Subcutaneous adipose tissue (tissue), 4 donors: ENCODE results near the gene RAB23. TPM values are rescaled to one million over a fixed set of nuclear protein-coding genes. Genes with fewer than 3 reads are reported as not detected.

Experiments
- CTCF ChIP-seq: fragments of 450-650 bp; IDR thresholded peaks from one replicate; pipeline ENCODE4 v1.5.1; 2016; ENCODE audit warnings: low read depth, mild to moderate bottlenecking, control low read depth, antibody characterized with exemption, moderate library complexity
- total RNA-seq, 4 donors: library from RNA; depleted of rRNA; stranded (reverse); fragments of >200 nt; gene quantifications; one replicate each; pipeline ENCODE4 v1.1.0, GENCODE V29; 2016

Gene RAB23
- total RNA-seq, 4 donors from 2014 or later = 6.8 to 24.6 (median 11.3) TPM

- TF ChIP-seq CTCF = no peak
Observed at GRCh38 chr6:57261926-57262325, 39.8 kb upstream of the RAB23 start.

GRCh38 chr6:57259064-57259463 is 37.0 kb upstream of the RAB23 start:
- no peak for TF ChIP-seq CTCF

GRCh38 chr6:57257911-57258541 is 35.9 kb upstream of the RAB23 start:
- no peak for TF ChIP-seq CTCF

- TF ChIP-seq CTCF = no peak
Observed at GRCh38 chr6:57256541-57256940, 34.4 kb upstream of the RAB23 start.

- no peak for TF ChIP-seq CTCF
Observed at GRCh38 chr6:57255451-57256169, 33.5 kb upstream of the RAB23 start.

- TF ChIP-seq CTCF = no peak
Observed at GRCh38 chr6:57254055-57254717, 32.1 kb upstream of the RAB23 start.

GRCh38 chr6:57252975-57253374 is 30.9 kb upstream of the RAB23 start:
- no peak for TF ChIP-seq CTCF
